Measurements from ENCODE around the gene PPFIA1.

GRCh38 chr11:70433526-70433925 is 163.0 kb downstream of the PPFIA1 start:
- TF ChIP-seq CTCF (IDR thresholded peaks at IDR 0.05) (no peak), POLR2A (IDR thresholded peaks at IDR 0.05; ENCODE audit: low read depth) (no peak), POLR2AphosphoS5 (IDR thresholded peaks at IDR 0.05) (no peak), EP300 (IDR thresholded peaks at IDR 0.05) (no peak)
